ENCODE measurements around the gene TCFL5. TPM values are rescaled to one million over a fixed set of nuclear protein-coding genes. Genes with fewer than 3 reads are reported as not detected.

The TCFL5 gene
- total RNA-seq, 6 donors from 2014 or later: 2.1 to 9.6 (median 7.1) TPM

DNA sequence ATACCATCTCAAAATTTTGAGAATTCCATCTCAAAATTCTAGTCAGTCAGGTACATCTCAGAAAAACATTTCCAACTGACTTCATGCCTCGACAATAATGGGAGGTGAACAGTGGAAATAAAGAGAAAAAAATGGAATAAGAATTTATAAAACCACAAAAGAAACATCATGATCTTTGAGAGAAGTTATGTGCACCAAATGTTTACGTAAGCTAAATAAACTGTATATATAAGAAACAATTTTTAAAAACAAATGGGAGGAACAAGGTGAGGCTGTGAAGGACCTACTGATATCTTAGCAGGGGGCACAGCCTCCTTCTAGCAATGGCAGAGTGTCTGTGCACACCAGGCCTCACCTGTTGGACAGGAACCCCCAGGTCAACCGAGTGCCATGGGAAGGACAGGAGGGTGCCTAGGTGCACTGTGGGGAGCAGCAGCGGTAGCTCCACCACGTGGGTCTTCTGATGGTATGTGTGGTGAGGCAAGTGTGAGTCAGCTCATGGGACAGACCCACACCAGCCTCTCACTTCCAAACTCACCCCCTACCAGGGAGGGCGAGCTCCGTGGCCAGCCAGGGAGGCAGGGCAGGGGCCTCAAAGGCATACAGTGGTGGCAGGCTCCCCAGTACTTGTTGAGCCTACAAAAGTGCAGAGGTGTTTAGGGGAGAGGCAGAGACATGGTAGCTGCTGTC lies 41.4 kb upstream of the TCFL5 start:
- TF ChIP-seq POLR2AphosphoS5 (IDR thresholded peaks at IDR 0.05) (no peak), POLR2A (IDR thresholded peaks at IDR 0.05) (no peak), EP300 (IDR thresholded peaks at IDR 0.05) (no peak)
- TF ChIP-seq, protein P1, sequence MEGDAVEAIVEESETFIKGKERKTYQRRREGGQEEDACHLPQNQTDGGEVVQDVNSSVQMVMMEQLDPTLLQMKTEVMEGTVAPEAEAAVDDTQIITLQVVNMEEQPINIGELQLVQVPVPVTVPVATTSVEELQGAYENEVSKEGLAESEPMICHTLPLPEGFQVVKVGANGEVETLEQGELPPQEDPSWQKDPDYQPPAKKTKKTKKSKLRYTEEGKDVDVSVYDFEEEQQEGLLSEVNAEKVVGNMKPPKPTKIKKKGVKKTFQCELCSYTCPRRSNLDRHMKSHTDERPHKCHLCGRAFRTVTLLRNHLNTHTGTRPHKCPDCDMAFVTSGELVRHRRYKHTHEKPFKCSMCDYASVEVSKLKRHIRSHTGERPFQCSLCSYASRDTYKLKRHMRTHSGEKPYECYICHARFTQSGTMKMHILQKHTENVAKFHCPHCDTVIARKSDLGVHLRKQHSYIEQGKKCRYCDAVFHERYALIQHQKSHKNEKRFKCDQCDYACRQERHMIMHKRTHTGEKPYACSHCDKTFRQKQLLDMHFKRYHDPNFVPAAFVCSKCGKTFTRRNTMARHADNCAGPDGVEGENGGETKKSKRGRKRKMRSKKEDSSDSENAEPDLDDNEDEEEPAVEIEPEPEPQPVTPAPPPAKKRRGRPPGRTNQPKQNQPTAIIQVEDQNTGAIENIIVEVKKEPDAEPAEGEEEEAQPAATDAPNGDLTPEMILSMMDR (IDR thresholded peaks at IDR 0.05): no peak
- Histone ChIP-seq H3K4me3 (no peak overlapping the region), H3K27me3 (no peaks in the 10 kb centered on the region), H3K4me1 (peaks cover 12 to 22% (median 19%) of the 10 kb centered on the region in 4 donors), H3K27ac (no peak overlapping the region), H3K9me3 (no peaks in the 10 kb centered on the region), H3K36me3 (peaks cover 29 to 74% (median 64%) of the 10 kb centered on the region in 4 donors)
- ATAC-seq (ENCODE audit: low FRiP score in 2 of 2) (no peak), DNase-seq (no peak)
- 75 to 77% methylated on average over 5 to 7 of the region's 7 CpGs for WGBS, 2 donors

- WGBS, 2 donors: 94% methylated on average over 11 of the region's 11 CpGs
These were observed 40.3 kb upstream of the TCFL5 start for GRCh38 chr20:62901891-62902290.

DNA sequence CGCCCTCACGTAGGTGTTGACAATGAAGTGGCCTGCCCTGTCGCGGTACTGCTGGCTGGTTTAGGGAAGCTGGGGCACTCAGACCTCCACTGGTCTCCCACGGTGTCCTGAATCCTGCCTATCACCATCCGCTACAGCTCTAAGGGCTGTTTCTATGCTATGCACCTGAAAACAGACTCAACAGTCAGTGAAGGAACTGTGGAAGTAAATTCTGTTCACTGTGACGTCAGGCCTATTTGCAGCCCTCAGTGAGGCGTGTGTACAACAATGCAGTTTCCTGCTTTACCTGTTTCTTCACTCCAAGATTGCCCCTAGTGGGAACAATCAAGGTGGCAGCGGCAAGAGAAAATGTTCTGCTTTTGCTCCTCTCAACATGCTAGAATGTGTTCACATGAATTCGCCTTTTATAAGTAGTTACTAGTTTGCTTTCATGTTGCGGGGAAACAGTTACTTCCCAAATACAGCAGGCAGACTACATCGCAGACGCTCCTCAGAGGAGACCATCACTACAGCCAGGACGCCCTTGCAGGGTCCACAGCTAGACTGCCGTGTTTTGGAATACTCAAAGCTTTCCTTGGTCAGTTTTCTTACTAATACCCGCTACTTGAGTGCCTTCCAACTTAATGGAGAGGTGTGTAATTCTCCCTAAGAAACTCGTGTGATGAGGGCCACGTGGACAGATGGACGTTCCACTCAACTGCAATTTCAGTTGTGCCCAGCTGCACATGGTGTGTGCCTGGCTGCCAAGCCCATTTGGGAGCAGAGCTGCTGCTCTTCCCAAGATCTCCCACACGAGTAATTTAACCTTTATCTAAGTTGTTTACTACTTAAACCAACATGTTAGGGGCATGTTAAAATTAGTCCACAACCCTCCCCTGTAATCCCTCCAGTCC lies 39.3 kb upstream of the TCFL5 start:
- H3K4me1 ChIP-seq: peaks cover 12 to 22% (median 19%) of the 10 kb centered on the region in 4 donors
- no peaks in the 10 kb centered on the region for H3K27me3 ChIP-seq
- TF ChIP-seq, protein P1 (IDR thresholded peaks at IDR 0.05): peak in 2 of 6 experiments; percentile 13 to 16
- TF ChIP-seq EP300 (IDR thresholded peaks at IDR 0.05) (no peak), POLR2A (IDR thresholded peaks at IDR 0.05) (peak in 2 of 4 donors; percentile 12 to 19)
- H3K9me3 ChIP-seq: no peaks in the 10 kb centered on the region
- DNase-seq: no peak
- WGBS, 2 donors: 54 to 61% methylated on average over 16 to 20 of the region's 20 CpGs
- peak overlapping the region in 3 of 4 donors; percentile 23 to 54 (median 41) for H3K27ac ChIP-seq
- no peak overlapping the region for H3K4me3 ChIP-seq
- peaks cover 19 to 59% (median 51%) of the 10 kb centered on the region in 4 donors for H3K36me3 ChIP-seq
- peak; percentile 12 to 17 for ATAC-seq (ENCODE audit: low FRiP score in 2 of 2)

More at GRCh38 chr20:62901891-62902290, 40.3 kb upstream of the TCFL5 start:
- DNase-seq (no peak), ATAC-seq (ENCODE audit: low FRiP score in 2 of 2) (no peak)
- H3K4me1 ChIP-seq: peaks cover 12 to 22% (median 19%) of the 10 kb centered on the region in 4 donors
- no peaks in the 10 kb centered on the region for H3K9me3 ChIP-seq
- H3K4me3 ChIP-seq: no peak overlapping the region
- no peak overlapping the region for H3K27ac ChIP-seq
- H3K36me3 ChIP-seq: peaks cover 25 to 62% (median 53%) of the 10 kb centered on the region in 4 donors
- H3K27me3 ChIP-seq: no peaks in the 10 kb centered on the region
- TF ChIP-seq POLR2A (IDR thresholded peaks at IDR 0.05): no peak
- TF ChIP-seq EP300 (IDR thresholded peaks at IDR 0.05): no peak
- TF ChIP-seq, protein P1 (IDR thresholded peaks at IDR 0.05): no peak
- no peak for TF ChIP-seq POLR2AphosphoS5 (IDR thresholded peaks at IDR 0.05)

GRCh38 chr20:62900052-62900691 lies 38.5 kb upstream of the TCFL5 start:
- no peak overlapping the region for H3K4me3 ChIP-seq
- DNase-seq (peak; percentile 70 to 88), ATAC-seq (ENCODE audit: low FRiP score in 2 of 2) (peak; percentile 95 to 96)
- peaks cover 12 to 22% (median 19%) of the 10 kb centered on the region in 4 donors for H3K4me1 ChIP-seq
- peaks cover 12 to 59% (median 50%) of the 10 kb centered on the region in 4 donors for H3K36me3 ChIP-seq
- H3K27me3 ChIP-seq: no peaks in the 10 kb centered on the region
- WGBS, 2 donors: 4 to 6% methylated on average over 6 to 11 of the region's 11 CpGs
- peak overlapping the region in 3 of 4 donors; percentile 23 to 54 (median 41) for H3K27ac ChIP-seq
- H3K9me3 ChIP-seq: no peaks in the 10 kb centered on the region
- TF ChIP-seq, protein P1 (IDR thresholded peaks at IDR 0.05): peak; percentile 87 to 96 (median 94)
- TF ChIP-seq POLR2AphosphoS5 (IDR thresholded peaks at IDR 0.05) (peak in 1 of 2 donors; percentile 34), POLR2A (IDR thresholded peaks at IDR 0.05) (no peak)
